OCI-LY3 (cell line): ENCODE measurements around the gene IL22RA2.
A peak's percentile ranks its signal among the peaks of the same experiment; 100 is the strongest.

ENCODE experiments used
- H2AFZ ChIP-seq: fragments of 200-600, 300-600 bp; shearing (Covaris generic); 2 replicates; pipeline ENCODE4 v1.6.0; 2014; ENCODE audit warnings: antibody characterized with exemption, low read depth, low read length
- H3K27ac ChIP-seq: fragments of 200-600, 300-600 bp; sonication (generic); 2 replicates; pipeline ENCODE4 v1.5.1; 2014; ENCODE audit warnings: mild to moderate bottlenecking, low read length, moderate library complexity, mixed read lengths
- H3K27me3 ChIP-seq: fragments of 200-600, 300-600 bp; sonication (generic); 2 replicates; pipeline ENCODE4 v1.6.1; 2014; ENCODE audit warnings: low read depth, low read length, mixed read lengths
- H3K36me3 ChIP-seq: fragments of 200-600, 300-600 bp; sonication (generic); replicated peaks from 2 replicates; pipeline ENCODE3; 2014; ENCODE audit warnings: low read depth, low read length, mixed read lengths
- H3K4me1 ChIP-seq: fragments of 300-600, 200-600 bp; sonication (generic); 2 replicates; pipeline ENCODE4 v1.6.1; 2014; ENCODE audit warnings: low read length, mixed read lengths
- H3K4me2 ChIP-seq: fragments of 200-600, 300-600 bp; sonication (generic); 2 replicates; pipeline ENCODE4 v1.6.1; 2014; ENCODE audit warnings: low read length, mixed read lengths
- H3K4me3 ChIP-seq: fragments of 300-600, 200-600 bp; sonication (generic); 2 replicates; pipeline ENCODE4 v1.5.1; 2014; ENCODE audit warnings: antibody characterized with exemption, mild to moderate bottlenecking, low read length, moderate library complexity
- H3K79me2 ChIP-seq: fragments of 300-600, 200-600 bp; shearing (Covaris generic); 2 replicates; pipeline ENCODE4 v1.6.1; 2014; ENCODE audit warnings: mild to moderate bottlenecking, low read length, mixed read lengths
- H3K9ac ChIP-seq: fragments of 300-600, 200-600 bp; shearing (Covaris generic); 2 replicates; pipeline ENCODE4 v1.6.0; 2014; ENCODE audit warnings: mild to moderate bottlenecking, low read length, moderate library complexity
- H3K9me3 ChIP-seq: fragments of 200-600, 300-600 bp; shearing (Covaris generic); 2 replicates; pipeline ENCODE4 v1.6.1; 2014; ENCODE audit warnings: low read length, mixed read lengths; ENCODE audit not compliant: insufficient read depth
- H4K20me1 ChIP-seq: fragments of 200-600, 300-600 bp; sonication (generic); 2 replicates; pipeline ENCODE4 v1.6.1; 2016; ENCODE audit warnings: low read length, mixed read lengths; ENCODE audit not compliant: insufficient read depth
- CTCF ChIP-seq: fragments of 200-600, 300-600 bp; sonication (generic); IDR thresholded peaks from 2 replicates; pipeline ENCODE4 v1.5.1; 2014; ENCODE audit warnings: antibody characterized with exemption, low read length, low read depth
- EZH2phosphoT487 ChIP-seq: fragments of 200-600 bp; shearing (Covaris generic); IDR thresholded peaks from 2 replicates; pipeline ENCODE4 v1.6.1; 2018; ENCODE audit warnings: antibody characterized with exemption, mixed run types, low read depth

IL22RA2 gene

GRCh38 chr6:137202078-137202477, 28.6 kb upstream of the IL22RA2 start:
- peaks cover 33% of the 10 kb centered on the region for H3K4me1 ChIP-seq
- H3K79me2 ChIP-seq, result no peaks in the 10 kb centered on the region
- H3K9me3 ChIP-seq, result no peaks in the 10 kb centered on the region
- H4K20me1 ChIP-seq, result no peaks in the 10 kb centered on the region
- no peak overlapping the region for H2AFZ ChIP-seq
- H3K36me3 ChIP-seq, result peaks cover 56% of the 10 kb centered on the region
- H3K4me3 ChIP-seq, result no peak overlapping the region
- peak overlapping the region; percentile 13 for H3K4me2 ChIP-seq
- TF ChIP-seq EZH2phosphoT487 (no peak), CTCF (peak; percentile 76)
- H3K27ac ChIP-seq, result no peak overlapping the region
- H3K27me3 ChIP-seq, result no peaks in the 10 kb centered on the region
- no peak overlapping the region for H3K9ac ChIP-seq

GRCh38 chr6:137201006-137201405, 27.6 kb upstream of the IL22RA2 start:
- H3K36me3 ChIP-seq, result peaks cover 56% of the 10 kb centered on the region
- H3K79me2 ChIP-seq, result no peaks in the 10 kb centered on the region
- no peaks in the 10 kb centered on the region for H4K20me1 ChIP-seq
- TF ChIP-seq CTCF, result no peak
- TF ChIP-seq EZH2phosphoT487, result no peak
- H3K4me1 ChIP-seq, result peaks cover 25% of the 10 kb centered on the region
- H3K27ac ChIP-seq, result no peak overlapping the region
- no peak overlapping the region for H3K4me3 ChIP-seq
- H3K9me3 ChIP-seq, result no peaks in the 10 kb centered on the region
- H2AFZ ChIP-seq, result no peak overlapping the region
- no peaks in the 10 kb centered on the region for H3K27me3 ChIP-seq
- H3K9ac ChIP-seq, result no peak overlapping the region
- no peak overlapping the region for H3K4me2 ChIP-seq

GRCh38 chr6:137200288-137200687, 26.8 kb upstream of the IL22RA2 start:
- Histone ChIP-seq H3K4me3 (no peak overlapping the region), H3K27me3 (no peaks in the 10 kb centered on the region), H3K27ac (no peak overlapping the region), H2AFZ (no peak overlapping the region), H3K36me3 (peaks cover 52% of the 10 kb centered on the region), H3K4me2 (no peak overlapping the region), H3K9ac (no peak overlapping the region), H4K20me1 (no peaks in the 10 kb centered on the region), H3K4me1 (peaks cover 25% of the 10 kb centered on the region), H3K9me3 (no peaks in the 10 kb centered on the region), H3K79me2 (no peaks in the 10 kb centered on the region)
- TF ChIP-seq CTCF (no peak), EZH2phosphoT487 (no peak)

- no peaks in the 10 kb centered on the region for H4K20me1 ChIP-seq
- peaks cover 35% of the 10 kb centered on the region for H3K36me3 ChIP-seq
- no peaks in the 10 kb centered on the region for H3K27me3 ChIP-seq
- H3K79me2 ChIP-seq, result no peaks in the 10 kb centered on the region
- no peak overlapping the region for H2AFZ ChIP-seq
- H3K9ac ChIP-seq, result no peak overlapping the region
- H3K9me3 ChIP-seq, result no peaks in the 10 kb centered on the region
- no peak overlapping the region for H3K4me3 ChIP-seq
- H3K27ac ChIP-seq, result peak overlapping the region; percentile 53
- peak overlapping the region; percentile 26; the same call in 1 of the 2 replicates for H3K4me2 ChIP-seq
- TF ChIP-seq EZH2phosphoT487 (no peak), CTCF (no peak)
- H3K4me1 ChIP-seq, result peaks cover 25% of the 10 kb centered on the region
These were observed 24.5 kb upstream of the IL22RA2 start for GRCh38 chr6:137197684-137198645.
